GM19395 (cell line): ENCODE measurements around the gene RPP38.

ENCODE experiments used
- ATAC-seq: cut with Tn5 transposase; IDR thresholded peaks from one replicate; pipeline ENCODE4 v1.9.1; 2021; ENCODE audit warnings: mild to moderate bottlenecking, moderate library complexity; ENCODE audit not compliant: unreplicated experiment

RPP38 gene, protein sequence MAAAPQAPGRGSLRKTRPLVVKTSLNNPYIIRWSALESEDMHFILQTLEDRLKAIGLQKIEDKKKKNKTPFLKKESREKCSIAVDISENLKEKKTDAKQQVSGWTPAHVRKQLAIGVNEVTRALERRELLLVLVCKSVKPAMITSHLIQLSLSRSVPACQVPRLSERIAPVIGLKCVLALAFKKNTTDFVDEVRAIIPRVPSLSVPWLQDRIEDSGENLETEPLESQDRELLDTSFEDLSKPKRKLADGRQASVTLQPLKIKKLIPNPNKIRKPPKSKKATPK

DNA sequence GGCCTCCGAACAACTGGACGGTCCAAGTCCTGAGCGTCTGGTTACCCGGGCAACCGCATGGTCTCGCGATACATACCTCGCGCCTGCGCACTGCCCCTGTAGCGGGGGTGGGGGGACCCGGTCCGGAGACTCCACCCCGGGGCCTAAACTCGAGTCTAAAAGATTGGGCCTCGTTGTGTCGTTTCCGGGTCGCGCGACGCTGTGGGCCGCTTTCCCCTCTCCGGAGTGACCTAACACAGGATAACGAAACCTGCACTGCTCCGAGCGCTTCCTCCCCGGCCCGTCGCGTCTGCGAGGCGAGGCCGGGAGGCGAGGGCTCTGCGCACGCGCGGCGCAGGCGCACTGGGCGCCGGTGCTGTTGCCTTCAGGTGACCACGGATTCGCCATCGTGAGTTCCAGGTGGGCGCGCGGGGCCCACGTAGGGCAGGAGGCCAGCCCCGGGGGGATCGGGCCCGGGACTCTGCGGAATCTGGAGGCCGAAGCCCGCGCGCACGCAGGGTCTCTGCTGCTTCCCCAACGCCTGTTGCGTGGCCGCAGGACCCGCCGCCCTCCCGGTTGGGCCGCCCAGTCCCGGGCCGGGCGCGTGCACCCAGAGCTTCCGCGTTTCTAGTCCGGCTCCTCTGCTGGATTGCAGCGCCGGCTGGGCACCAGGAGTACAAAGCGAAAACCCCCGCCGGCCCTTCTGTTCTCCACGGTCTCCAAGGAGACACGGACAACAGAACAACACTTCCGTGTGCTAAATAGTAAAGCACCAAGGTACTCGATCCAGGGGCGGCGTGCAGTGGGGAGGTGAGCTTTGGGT is at the start of gene RPP38:
Gene RPP38 (plus strand): TSS at position 345 of the 802 bp plus-strand sequence. CDS start 5,960 bp downstream, outside the sequence.
- peak; percentile 89 for ATAC-seq

DNA sequence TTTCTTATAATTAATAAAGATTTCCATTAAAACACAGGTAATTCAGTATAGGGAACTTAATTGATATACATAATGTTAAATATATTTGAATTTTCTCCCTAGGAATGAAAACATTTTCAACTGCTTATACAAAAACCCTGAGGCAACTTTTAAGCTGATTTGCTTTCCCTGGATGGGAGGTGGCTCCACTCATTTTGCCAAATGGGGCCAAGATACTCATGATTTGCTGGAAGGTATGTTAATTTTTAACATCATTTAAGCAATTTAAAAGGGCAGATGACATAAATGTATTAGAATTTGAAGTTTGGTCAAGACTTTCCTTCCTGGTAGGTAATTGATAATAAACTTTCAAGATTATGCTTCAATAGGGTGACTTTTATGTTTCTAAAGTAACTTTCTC is 47.6 kb upstream of the RPP38 start:
- ATAC-seq, result no peak

DNA sequence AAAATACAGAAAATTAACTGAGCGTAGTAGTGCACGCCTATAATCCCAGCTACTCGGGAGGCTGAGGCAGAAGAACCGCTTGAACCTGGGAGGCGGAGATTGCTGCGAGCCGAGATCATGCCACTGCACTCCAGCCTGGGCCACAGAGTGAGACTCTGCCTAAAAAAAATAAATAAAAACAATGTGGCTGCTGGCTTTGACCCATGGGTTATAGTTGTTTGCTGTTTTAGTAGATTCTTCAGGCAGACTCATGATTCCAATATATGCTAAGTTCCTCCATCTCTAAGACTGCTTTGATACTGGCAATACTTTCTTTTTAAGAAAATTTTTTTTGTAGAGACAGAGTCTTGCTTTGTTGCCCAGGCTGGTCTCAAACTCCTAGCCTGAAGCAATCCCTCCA is 45.0 kb upstream of the RPP38 start:
- no peak for ATAC-seq

- no peak for ATAC-seq
These were observed 44.1 kb upstream of the RPP38 start for GRCh38 chr10:15053061-15053460.

GRCh38 chr10:15058689-15059088 is 38.5 kb upstream of the RPP38 start:
- no peak for ATAC-seq

DNA sequence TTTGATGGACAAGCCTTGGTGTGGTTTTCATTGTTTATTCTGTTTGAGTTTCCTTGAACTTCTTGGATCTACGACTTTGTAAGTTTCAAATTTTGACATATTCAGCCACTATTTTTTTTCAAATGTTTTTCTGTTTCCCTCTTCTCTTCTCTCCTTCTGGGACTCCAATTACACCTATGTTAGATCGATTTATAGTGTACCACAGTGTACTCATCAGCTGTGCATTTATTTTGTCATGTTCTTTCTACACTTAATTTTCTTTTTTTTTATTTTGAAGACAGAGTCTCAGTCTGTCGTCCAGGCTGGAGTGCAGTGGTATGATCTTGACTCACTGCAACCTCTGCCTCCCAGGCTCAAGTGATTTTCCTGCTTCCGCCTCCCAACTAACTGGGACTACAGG is 37.2 kb upstream of the RPP38 start:
- no peak for ATAC-seq

GRCh38 chr10:15060638-15061037 is 36.5 kb upstream of the RPP38 start:
- ATAC-seq, result no peak

- no peak for ATAC-seq
These were observed 30.0 kb upstream of the RPP38 start for GRCh38 chr10:15067154-15067553.

- no peak for ATAC-seq
These were observed 28.4 kb upstream of the RPP38 start for GRCh38 chr10:15068802-15069201.

DNA sequence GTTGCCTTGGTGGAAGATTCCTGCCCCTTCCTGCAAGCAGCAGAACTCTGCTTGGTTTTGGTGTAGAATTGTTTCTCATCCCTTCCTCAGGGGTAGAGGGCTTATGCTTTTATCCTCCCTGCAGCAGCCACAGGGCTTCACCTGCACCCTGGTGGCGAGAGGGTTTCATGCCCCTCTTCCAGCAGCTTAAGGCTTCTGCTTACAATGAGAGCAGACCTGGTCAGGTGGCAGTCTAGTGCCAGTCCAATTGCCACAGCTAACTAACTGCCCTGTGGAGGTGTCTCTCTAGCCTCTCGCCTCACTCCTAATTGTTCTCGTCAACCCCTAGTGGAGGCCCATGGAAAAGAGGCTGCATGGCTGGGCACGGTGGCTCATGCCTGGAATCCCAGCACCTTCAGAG is 27.9 kb upstream of the RPP38 start:
- ATAC-seq, result no peak

DNA sequence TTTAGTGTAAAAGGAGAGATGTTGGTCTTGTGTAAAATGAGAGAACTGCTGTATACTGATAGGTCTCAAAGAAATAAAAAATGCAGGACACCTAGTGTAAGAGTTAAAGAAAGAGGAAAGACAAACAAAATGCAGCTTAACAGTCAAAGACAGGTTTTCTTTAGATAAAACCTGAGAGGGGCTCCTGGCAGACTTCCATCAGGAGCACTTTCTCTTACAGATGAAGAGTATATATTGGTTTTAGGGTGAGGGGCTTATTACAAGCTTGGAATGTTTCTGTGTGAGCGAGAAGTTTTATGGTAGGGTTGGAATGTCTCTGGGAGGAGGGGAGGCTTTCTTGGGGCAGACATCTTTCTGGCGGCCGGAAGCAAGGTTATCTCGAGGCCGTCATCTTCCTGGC is 24.8 kb upstream of the RPP38 start:
- ATAC-seq, result no peak

DNA sequence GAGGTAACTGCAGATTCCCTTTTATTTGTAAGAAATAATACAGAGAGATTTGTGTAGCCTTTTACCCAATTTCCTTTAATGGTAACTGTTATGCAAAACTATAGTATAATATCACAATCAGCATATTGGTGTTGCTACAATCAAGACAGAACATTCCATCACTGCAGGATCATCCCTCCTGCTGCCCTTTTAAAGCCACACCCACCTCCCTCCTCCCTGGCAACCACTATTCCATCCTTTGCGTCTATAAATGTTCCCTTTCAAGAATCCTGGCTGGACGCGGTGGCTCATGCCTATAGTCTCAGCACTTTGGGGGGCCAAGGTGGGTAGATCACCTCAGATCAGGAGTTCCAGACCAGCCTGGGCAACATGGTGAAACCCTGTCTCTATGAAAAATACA is 21.7 kb upstream of the RPP38 start:
- no peak for ATAC-seq

GRCh38 chr10:15083674-15084501 is 13.3 kb upstream of the RPP38 start:
- no peak for ATAC-seq

DNA sequence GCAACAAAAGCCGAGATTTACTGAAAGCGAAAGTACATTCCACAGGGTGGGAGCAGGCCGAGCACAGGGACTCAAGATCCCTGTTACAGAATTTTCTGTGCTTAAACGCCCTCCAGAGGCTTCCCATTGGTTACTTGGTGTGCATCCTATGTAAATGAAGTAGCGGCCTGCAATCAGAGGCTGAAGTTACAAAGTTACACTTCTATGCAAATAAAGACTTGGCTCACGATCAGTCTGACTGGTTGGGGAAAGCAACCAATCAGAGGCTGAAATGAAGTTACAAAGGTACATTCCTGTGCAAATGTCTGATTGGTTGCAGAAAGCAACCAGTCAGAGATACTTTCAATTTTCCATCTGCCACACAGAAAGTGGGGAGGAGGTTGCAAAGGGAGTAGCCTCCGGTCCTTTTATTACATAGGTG is 12.6 kb upstream of the RPP38 start:
- no peak for ATAC-seq

DNA sequence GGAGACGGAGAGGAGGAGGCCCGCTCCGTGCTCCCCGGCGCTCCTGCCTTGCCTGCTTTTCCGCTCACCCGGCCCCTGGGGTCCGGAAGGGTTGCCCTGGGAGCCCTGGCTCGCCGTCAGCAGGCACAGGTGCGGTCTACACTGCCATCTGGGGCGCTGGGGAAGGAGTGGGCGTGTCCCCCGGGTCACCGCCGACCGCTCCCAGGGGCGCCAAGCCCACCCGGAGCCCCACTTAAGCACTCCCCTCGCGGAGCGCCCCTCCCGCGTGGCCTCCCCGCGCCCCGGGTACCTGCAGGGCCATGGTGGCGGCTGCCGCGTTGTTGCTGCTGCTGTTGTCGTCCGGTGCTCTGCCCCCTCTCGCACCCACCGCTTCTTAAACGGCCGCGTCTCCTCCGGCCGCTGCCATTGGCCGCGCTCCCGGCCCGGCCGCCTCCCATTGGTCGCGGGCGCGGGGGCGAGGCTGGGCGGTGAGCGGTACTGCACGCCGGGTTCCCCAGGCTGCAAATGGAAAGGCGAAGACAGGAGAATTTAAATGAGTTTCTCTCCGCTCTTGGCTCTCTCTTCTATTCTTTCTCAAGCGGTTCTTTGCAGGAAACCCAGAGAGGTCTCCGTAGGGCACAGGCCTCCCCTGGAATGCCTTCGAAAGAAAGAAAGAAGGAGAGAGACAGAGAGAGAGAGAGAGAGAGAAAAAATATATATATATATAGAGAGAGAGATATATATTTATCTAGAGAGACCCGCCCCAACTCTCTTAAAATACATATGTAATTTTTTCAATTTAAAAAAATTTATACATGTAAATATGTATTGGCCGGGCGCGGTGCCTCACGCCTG is 8.5 kb upstream of the RPP38 start, which contains the start of gene ACBD7:
Gene ACBD7 (minus strand): TSS at position 349 of the 834 bp plus-strand sequence. CDS start 48 bp downstream, at position 301.
- ATAC-seq, result peak; percentile 100

DNA sequence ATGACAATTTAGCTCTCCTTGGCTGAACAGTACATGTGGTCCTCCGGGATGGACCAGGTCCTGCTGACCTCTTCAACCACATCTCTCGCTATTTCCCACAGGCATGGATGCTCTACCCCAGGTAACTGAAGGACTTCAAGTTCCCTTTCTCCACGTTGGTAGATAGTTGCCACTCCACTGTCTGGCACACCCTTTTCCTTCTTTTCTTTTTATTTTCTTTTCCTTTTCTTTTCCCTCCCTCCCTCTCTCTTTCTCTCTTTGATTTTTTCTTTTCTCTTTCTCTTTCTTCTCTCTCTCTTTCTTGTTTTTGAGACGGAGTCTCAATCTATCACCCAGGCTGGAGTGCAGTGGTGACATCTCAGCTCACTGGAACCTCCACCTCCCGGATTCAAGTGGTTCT is 5.7 kb upstream of the RPP38 start:
- ATAC-seq, result no peak

DNA sequence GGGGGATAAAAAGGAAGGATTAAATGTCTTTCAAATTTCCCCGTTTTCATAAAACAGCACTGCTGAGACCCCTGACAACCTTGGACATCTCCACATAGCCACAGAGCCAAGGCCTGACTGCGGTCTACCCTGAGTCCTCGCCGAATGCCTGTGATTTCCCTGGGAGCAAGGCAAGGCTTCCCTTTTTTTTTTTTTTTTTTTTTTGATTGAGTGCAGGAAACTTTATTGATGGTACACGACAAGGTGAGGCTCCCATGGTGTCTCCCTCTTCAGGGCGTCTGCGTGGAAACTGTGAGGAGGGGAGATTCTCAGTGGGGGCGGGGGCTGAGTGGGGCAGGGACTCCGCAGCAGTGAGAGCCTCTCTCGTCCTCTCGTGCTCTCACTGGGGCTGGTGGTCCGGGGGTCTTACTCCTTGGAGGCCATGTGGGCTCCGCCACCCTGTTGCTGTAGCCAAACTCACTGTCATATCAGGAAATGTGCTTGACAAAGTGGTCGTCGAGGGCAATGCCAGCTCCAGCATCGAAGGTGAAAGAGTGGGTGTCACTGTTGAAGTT is 4.2 kb upstream of the RPP38 start:
- ATAC-seq, result no peak

- peak; percentile 33 for ATAC-seq
These were observed 519 bp upstream of the RPP38 start for GRCh38 chr10:15096661-15097010.

GRCh38 chr10:15099886-15100285 is 2.7 kb downstream of the RPP38 start:
- ATAC-seq, result no peak

- ATAC-seq, result no peak
These were observed 6.4 kb downstream of the RPP38 start for GRCh38 chr10:15103513-15103912.
